Loucy (cell line): ENCODE data around the gene ZNHIT1.
"Not testable (repeated sequence)": the region's sequence is repeated elsewhere in the genome, so short reads cannot be mapped to it uniquely, and the experiment has no call there.

ENCODE experiments used
- H2AFZ ChIP-seq: fragments of 200-600 bp; sonication (generic); 2 replicates; pipeline ENCODE4 v1.6.0; 2016; ENCODE audit warnings: antibody characterized with exemption, mild to moderate bottlenecking, low read length, moderate library complexity
- H3F3A ChIP-seq: fragments of 200-600 bp; 2 replicates; pipeline ENCODE4 v1.6.0; 2016; ENCODE audit warnings: antibody characterized with exemption, low read depth, mild to moderate bottlenecking
- H3K27me3 ChIP-seq: fragments of 200-600 bp; sonication (generic); 2 replicates; pipeline ENCODE4 v1.6.1; 2014; ENCODE audit warnings: low read length, mild to moderate bottlenecking; ENCODE audit not compliant: insufficient read depth, poor library complexity, severe bottlenecking
- H3K36me3 ChIP-seq: fragments of 200-600 bp; sonication (generic); 2 replicates; pipeline ENCODE4 v1.6.1; 2016; ENCODE audit warnings: low read length; ENCODE audit not compliant: insufficient read depth
- H3K4me1 ChIP-seq: fragments of 200-600 bp; sonication (generic); 2 replicates; pipeline ENCODE4 v1.5.1; 2014; ENCODE audit warnings: low read length, mild to moderate bottlenecking; ENCODE audit not compliant: insufficient read depth, poor library complexity, severe bottlenecking
- H3K4me2 ChIP-seq: fragments of 200-600 bp; sonication (generic); 2 replicates; pipeline ENCODE4 v1.6.0; 2014; ENCODE audit warnings: antibody characterized with exemption, low read length, low read depth, mild to moderate bottlenecking; ENCODE audit not compliant: poor library complexity, severe bottlenecking
- H3K4me3 ChIP-seq: fragments of 200-600 bp; sonication (generic); 2 replicates; pipeline ENCODE4 v1.5.1; 2014; ENCODE audit warnings: low read length, mild to moderate bottlenecking, mixed read lengths; ENCODE audit not compliant: poor library complexity, severe bottlenecking
- H3K79me2 ChIP-seq: fragments of 200-600 bp; sonication (generic); 2 replicates; pipeline ENCODE4 v1.6.1; 2014; ENCODE audit warnings: low read length; ENCODE audit not compliant: insufficient read depth
- H3K9ac ChIP-seq: fragments of 200-600 bp; sonication (generic); 2 replicates; pipeline ENCODE4 v1.6.0; 2014; ENCODE audit warnings: mild to moderate bottlenecking, low read depth, low read length, moderate library complexity; ENCODE audit not compliant: poor library complexity, severe bottlenecking
- H3K9me2 ChIP-seq: fragments of 200-600 bp; sonication (generic); replicated peaks from 2 replicates; pipeline ENCODE4 v1.6.1; 2016; ENCODE audit warnings: low read depth, low read length, mixed read lengths
- H3K9me3 ChIP-seq: fragments of 200-600 bp; sonication (generic); 2 replicates; pipeline ENCODE4 v1.6.1; 2014; ENCODE audit warnings: mild to moderate bottlenecking, antibody characterized with exemption, low read length, low read depth; ENCODE audit not compliant: insufficient read depth
- H4K20me1 ChIP-seq: fragments of 200-600 bp; sonication (generic); 2 replicates; pipeline ENCODE4 v1.6.0; 2014; ENCODE audit warnings: antibody characterized with exemption, low read length, mild to moderate bottlenecking; ENCODE audit not compliant: insufficient read depth, poor library complexity, severe bottlenecking
- CTCF ChIP-seq: fragments of 200-600 bp; sonication (generic); conservative IDR thresholded peaks from 2 replicates; pipeline ENCODE4 v1.5.1; 2014; ENCODE audit warnings: mild to moderate bottlenecking, antibody characterized with exemption, low read length
- EZH2phosphoT487 ChIP-seq: fragments of 200-600 bp; IDR thresholded peaks from 2 replicates; pipeline ENCODE4 v1.6.1; 2018; ENCODE audit warnings: antibody characterized with exemption, mild to moderate bottlenecking, moderate library complexity, borderline replicate concordance

Gene ZNHIT1

DNA sequence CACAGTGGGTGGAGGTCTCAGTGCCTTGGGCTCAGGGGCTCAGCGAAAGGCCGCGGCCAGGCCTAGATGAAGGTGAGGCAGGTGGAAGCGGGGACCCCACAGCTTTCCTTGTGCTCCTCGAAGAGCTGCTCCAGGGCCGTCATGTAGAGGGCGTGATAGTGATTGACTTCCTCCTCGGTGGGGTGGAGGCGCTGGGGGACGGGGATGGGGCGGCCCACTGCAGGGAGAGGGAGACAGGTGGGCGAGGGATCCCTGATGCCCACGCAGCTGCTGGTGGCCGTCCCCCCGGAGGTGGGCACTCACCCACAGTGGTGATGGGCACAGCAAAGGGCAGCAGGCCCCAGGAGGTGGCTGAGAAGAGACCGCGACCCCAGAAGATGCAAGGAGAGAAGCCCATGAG lies 22.1 kb upstream of the ZNHIT1 start:
- Histone ChIP-seq H3F3A (no peaks in the 10 kb centered on the region), H3K27me3 (no peaks in the 10 kb centered on the region), H4K20me1 (no peaks in the 10 kb centered on the region), H2AFZ (no peak overlapping the region), H3K79me2 (no peaks in the 10 kb centered on the region), H3K36me3 (no peaks in the 10 kb centered on the region), H3K4me3 (no peak overlapping the region), H3K4me1 (peaks cover 2% of the 10 kb centered on the region), H3K9me2 (no peaks in the 10 kb centered on the region), H3K4me2 (no peak overlapping the region), H3K9ac (no peak overlapping the region), H3K9me3 (no peaks in the 10 kb centered on the region)
- TF ChIP-seq EZH2phosphoT487 (no peak), CTCF (no peak)

- H3K4me2 ChIP-seq, result no peak overlapping the region
- H3K9me3 ChIP-seq, result no peaks in the 10 kb centered on the region
- H3K4me1 ChIP-seq, result no peaks in the 10 kb centered on the region
- H3K27me3 ChIP-seq, result no peaks in the 10 kb centered on the region
- no peaks in the 10 kb centered on the region for H3K79me2 ChIP-seq
- H3K9ac ChIP-seq, result no peak overlapping the region
- no peaks in the 10 kb centered on the region for H3K36me3 ChIP-seq
- TF ChIP-seq CTCF, result no peak
- TF ChIP-seq EZH2phosphoT487, result no peak
- H3K4me3 ChIP-seq, result no peak overlapping the region
- no peaks in the 10 kb centered on the region for H4K20me1 ChIP-seq
- H3K9me2 ChIP-seq, result no peaks in the 10 kb centered on the region
- no peak overlapping the region for H2AFZ ChIP-seq
- H3F3A ChIP-seq, result no peaks in the 10 kb centered on the region
Observed at GRCh38 chr7:101197991-101198390, 20.0 kb upstream of the ZNHIT1 start.

GRCh38 chr7:101198476-101198875 lies 19.5 kb upstream of the ZNHIT1 start:
- Histone ChIP-seq H2AFZ (no peak overlapping the region), H4K20me1 (no peaks in the 10 kb centered on the region), H3K4me2 (no peak overlapping the region), H3K27me3 (no peaks in the 10 kb centered on the region), H3K9me3 (no peaks in the 10 kb centered on the region), H3K4me1 (no peaks in the 10 kb centered on the region), H3K36me3 (no peaks in the 10 kb centered on the region), H3K9me2 (no peaks in the 10 kb centered on the region), H3K9ac (no peak overlapping the region), H3K79me2 (no peaks in the 10 kb centered on the region), H3K4me3 (no peak overlapping the region), H3F3A (no peaks in the 10 kb centered on the region)
- TF ChIP-seq EZH2phosphoT487 (no peak), CTCF (no peak)

DNA sequence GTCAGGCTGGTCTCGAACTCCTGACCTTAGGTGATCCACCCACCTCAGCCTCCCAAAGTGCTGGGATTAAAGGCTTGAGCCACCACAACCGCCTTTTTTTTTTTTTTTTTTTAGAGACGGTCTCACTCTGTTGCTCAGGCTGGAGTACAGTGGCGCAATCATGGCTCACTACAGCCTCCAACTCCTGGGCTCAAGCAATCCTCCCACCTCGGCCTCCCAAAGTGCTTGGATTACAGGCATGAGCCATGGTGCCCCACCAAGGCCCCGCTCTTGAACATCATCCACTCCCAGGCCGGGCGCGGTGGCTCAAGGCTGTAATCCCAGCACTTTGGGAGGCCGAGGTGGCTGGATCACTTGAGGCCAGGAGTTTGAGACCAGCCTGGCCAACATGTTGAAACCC lies 18.4 kb upstream of the ZNHIT1 start:
- H3K4me2 ChIP-seq, H3K9ac ChIP-seq, H3K4me3 ChIP-seq, H3F3A ChIP-seq, H3K4me1 ChIP-seq, H2AFZ ChIP-seq, H3K9me3 ChIP-seq, H3K36me3 ChIP-seq, H4K20me1 ChIP-seq, H3K79me2 ChIP-seq, H3K27me3 ChIP-seq, H3K9me2 ChIP-seq: not testable (repeated sequence)
